GM19239 (cell line): ENCODE measurements around the gene ABCC8.
"Not testable (repeated sequence)": the region's sequence is repeated elsewhere in the genome, so short reads cannot be mapped to it uniquely, and the experiment has no call there.

ENCODE experiments used
- DNase-seq: peaks from one replicate; pipeline ENCODE4 v3.0.0; 2011; ENCODE audit warnings: low spot score; ENCODE audit not compliant: insufficient read length
- FAIRE-seq: peaks from 2 replicates; lab custom pipeline; 2011; peaks lifted over from hg19 to GRCh38; lab: Jason Lieb, UNC

ABCC8 gene

DNA sequence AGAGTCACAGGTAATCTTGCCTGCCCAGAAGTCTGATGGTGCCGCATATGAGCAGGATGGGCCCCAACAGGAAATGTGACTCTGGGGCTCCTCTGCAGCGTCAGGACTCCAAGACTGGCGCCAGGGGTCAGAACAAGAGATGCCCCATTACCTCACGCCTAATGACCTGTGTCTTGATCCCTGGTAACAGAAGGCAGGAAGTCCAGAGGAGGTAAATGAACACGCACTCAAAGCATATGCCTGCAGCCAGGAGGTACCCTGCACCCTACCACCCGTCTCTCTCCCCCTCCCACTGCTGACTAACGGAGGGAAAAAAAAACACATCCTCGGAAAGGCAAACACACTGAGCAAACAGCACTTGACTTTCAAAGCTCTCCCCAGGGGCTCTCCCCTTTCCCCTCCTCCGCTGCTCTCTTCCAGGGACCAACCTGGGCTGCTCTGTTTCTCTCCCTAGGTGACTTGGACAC, 37.3 kb downstream of the ABCC8 start:
- DNase-seq (no peak), FAIRE-seq (no peak)

GRCh38 chr11:17437366-17437765, 39.3 kb downstream of the ABCC8 start:
- DNase-seq (no peak), FAIRE-seq (no peak)

DNA sequence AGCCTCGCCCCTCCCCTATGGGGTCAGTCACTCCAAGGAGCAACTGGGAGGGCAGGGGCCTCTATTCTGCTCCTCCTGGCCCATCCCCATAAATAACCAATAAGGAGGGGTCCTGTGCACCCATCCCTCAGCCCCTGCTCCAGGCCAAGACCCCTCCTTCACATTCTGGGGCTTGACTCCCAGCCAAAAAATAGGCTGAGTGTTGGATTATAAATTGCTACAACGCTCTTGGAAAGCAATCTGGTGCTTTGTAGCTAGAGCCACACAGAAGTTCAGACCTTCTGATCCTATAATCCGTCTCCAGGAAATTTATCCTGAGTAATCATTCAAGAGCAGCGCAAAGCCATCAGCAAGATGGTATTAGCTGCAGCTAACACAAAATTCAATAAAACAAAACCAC, 42.5 kb downstream of the ABCC8 start:
- FAIRE-seq (no peak), DNase-seq (no peak)

DNA sequence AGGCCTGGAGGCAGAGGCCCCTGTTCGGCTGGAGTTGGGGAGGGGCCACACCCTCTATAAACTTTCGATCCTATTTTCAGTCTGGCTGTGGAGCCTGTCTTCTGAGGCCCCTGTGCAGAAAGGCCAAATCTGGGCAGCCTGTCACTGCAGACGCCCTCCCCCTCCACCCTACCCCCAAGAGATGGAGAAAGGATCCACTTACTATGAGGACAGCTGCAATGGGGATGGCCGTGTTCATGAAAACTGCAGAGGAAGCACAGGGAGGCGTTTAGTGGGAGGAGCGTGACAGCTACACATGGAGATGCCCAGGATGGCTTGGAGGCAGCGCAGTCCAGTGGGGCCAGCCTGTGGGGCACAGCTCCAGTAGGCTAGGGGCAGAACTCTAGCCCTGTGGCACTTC, 44.6 kb downstream of the ABCC8 start:
- FAIRE-seq (no peak), DNase-seq (no peak)

DNA sequence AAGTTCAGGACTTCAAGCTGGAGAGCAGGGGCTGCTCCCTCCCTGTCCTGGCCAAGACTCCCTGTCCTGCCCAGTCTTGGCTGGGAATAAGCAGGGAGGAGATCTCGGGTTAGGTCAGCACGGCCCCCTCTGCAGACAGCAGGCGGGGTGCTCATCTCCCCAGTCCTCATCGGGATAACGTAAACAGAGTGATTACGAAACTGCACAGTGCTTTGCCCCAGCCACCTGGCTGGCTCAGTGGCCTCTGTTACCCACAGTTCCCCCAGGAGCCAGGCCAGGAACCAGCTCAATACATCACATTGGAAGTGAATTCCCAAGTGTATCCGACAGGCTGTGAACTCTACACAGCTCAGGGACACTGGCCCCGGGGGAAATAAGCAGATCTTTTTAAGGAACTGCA, 45.5 kb downstream of the ABCC8 start:
- DNase-seq, result no peak
- FAIRE-seq, result no peak

DNA sequence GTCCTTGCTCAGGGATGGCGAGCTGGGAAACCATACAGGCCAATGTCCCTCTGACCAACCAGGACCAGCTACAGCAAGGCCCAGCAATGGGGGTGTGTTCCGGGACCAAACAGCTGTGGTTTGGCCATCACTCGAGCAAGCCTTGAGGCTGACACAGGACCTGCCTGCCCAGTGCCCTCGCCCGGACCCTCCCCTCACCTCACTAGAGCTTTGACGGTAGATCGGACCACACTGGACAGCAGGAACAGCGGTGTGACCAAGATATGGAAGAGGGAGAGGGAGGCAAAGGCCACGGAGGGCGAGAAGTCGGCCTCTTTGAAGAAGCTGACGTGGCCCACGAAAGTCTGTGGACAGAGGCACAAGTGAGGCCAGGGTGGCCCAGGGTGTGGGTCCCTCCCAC, 46.0 kb downstream of the ABCC8 start:
- FAIRE-seq (no peak), DNase-seq (no peak)

- FAIRE-seq, result no peak
- DNase-seq, result no peak
Observed at GRCh38 chr11:17428925-17429324, 47.7 kb downstream of the ABCC8 start.

DNA sequence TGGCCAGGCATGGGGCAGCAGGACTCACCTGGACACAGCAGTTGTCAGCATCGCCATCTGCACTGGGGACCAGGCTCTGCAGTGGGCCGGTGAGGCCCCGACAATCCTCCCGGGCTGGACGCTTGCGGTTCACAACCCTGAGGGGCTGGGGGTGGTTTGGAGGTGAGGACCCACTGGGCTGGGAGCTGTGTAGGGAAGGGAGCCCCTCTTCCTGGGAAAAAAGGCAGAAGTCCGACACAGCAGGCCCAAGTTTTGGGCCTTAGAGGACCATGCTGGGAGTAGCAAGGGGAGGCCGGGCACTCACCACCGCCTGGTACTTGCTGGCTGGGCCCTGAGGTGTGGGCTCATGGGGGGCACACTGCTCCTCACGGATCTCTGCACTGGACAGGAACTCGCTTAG, 48.4 kb downstream of the ABCC8 start:
- DNase-seq (no peak), FAIRE-seq (no peak)

- not testable (repeated sequence) for DNase-seq, FAIRE-seq
Observed at GRCh38 chr11:17426233-17426632, 50.4 kb downstream of the ABCC8 start.

GRCh38 chr11:17423533-17424310, 52.9 kb downstream of the ABCC8 start:
- no peak for DNase-seq
- FAIRE-seq, result no peak

DNA sequence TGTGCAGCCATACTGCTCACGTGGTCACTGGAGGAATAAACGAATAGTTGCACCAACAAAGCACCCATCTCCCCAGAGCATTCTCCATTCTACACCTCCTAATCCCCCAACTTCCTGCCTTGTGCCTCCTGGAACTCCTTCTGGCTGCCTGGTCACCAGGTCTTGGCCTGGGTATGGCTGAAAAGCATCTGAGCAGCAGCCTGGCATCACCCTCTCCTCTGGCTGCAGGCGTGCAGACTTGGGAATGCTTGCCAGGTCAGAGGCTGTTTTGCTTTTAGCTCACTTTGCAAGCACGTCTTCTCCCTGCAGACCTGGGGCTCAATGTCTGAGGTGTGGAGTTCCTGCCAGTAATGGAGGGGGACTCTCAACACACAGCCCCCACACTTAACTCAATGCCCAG, 54.9 kb downstream of the ABCC8 start:
- no peak for FAIRE-seq
- no peak for DNase-seq

DNA sequence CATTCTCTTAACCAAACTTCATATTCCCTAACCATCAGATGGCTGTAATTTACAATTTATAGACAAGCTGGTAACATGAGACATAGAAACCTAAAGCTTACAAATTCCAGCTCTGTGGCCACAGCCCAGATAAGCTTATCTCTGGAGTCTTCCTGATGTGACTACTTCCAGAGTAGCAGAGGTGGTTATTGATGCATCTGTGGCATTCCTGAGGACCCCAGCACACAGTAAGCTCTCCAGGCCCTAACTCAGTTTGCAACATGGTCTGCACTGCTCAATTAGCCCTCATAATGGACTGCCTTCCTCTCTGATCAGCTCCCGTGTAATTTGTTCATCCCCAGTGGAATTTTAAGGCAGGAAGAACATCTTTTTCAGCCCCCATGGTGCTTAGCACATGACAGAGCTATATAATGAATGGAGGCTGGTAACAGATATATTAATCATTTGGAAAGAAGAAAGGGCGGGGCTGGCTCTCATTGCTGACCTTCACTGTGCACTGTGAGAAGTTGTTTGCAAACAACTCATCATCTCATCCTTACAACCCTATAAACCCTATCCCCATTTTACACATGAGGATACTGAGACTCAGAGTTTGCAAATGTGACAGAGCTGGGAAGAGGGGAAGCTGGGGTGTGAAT, 58.1 kb downstream of the ABCC8 start:
- FAIRE-seq (no peak), DNase-seq (no peak)

GRCh38 chr11:17416492-17416891, 60.2 kb downstream of the ABCC8 start:
- FAIRE-seq, result no peak

GRCh38 chr11:17415523-17416104, 61.0 kb downstream of the ABCC8 start:
- no peak for DNase-seq

More at GRCh38 chr11:17416492-17416891, 60.2 kb downstream of the ABCC8 start:
- no peak for DNase-seq

DNA sequence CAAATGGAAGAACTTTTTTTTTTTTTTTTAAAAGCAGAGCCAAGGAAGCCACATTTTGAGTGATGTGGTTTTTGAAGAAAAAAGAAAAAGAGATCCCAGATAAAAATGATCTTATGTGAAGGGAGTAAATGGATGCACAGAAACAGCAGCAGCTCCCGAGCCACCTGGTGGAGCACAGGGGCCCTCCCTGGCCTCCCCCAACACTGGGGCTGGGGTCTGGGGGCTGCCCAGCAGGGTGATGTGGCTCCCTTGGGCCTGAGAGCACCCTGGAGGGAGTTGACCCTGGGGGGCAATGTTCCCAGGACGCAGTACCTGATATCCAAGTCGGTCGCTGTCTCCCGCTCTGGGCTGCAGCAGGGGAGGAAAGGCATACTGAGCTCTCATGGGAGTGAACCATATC, 61.7 kb downstream of the ABCC8 start:
- DNase-seq, result no peak
- FAIRE-seq, result no peak

More at GRCh38 chr11:17415523-17416104, 61.0 kb downstream of the ABCC8 start:
- FAIRE-seq, result no peak

GRCh38 chr11:17414317-17414737, 62.3 kb downstream of the ABCC8 start:
- FAIRE-seq (no peak), DNase-seq (no peak)

DNA sequence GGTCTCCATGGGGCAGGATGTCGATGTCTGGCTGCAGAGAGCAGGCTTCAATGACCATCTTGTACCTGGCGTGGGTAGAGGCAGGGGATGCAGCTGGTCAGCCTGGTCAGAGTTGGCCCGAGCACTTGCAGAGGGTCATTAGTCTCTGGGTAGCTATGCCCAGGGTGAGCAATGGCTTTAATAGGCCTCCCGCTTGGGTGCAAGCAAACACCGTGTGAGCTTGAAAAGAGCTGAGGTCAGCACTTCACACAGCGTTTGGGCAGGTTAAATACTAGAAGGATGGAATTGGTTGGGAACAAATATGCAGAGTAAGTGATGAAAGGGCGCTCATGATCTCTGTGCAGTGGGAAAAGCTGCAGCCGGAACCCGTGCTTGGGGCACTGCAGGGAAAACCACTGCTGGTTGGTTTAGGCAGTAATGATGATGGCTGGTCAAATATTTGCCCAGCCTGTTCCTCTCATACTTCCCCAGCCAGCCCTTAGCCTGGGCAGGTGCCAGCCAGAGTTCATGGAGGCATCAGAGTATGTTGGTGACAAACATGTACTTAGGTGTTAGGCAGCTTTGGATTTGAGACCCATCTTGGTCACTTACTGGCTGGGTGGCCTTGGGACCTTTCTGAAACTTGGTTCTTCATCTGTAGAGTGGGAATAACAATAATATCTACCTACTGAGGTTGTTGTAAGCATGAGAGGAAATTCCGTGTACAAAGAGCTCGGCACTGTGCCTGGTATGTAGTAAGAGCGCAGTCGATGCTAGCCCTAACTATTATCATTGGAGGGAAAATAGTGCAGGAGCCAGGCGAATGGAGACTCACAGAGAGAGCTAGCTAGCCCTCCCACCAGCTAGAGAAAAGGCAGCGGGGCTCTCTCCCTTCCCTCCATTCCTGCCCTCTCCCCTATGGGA, 63.0 kb downstream of the ABCC8 start:
- no peak for FAIRE-seq
- no peak for DNase-seq

DNA sequence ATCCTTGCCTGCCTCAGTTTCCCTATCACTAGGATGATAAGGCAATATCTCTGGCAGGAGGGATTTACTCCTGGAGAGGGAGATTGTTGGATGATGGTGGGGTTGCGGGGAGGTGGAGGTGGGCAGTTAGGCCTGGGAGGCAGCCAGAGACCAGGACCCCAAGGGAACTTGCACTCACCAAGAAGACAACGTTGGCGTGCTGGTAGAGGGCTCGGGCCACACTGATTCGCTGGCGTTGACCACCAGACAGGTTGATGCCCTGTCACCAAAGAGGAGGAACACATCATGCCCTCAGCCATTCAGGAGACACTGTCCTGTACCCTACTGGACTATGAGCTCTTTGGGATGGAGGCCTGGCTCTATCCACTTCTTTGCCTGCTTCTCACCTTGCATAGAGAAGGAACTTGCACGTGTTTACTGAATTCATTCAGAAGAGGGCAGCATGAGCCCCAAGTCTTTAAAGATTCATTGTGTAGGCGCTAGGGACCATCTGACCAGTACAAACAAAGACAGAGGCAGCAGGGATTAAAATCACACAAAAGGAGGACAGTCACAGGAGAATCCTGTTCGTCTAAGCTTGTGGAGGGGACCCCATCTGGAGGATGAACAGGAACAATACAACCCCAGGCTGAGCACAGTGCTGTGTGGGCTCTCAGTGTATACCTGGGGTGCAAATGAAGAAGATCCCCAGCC, 64.0 kb downstream of the ABCC8 start:
- DNase-seq (no peak), FAIRE-seq (no peak)

- FAIRE-seq (no peak), DNase-seq (no peak)
Observed at GRCh38 chr11:17411418-17411817, 65.2 kb downstream of the ABCC8 start.
